CD14-positive monocyte (primary cell): Measurements from ENCODE around the gene TMEM37. TPM values are rescaled to one million over a fixed set of nuclear protein-coding genes. Genes with fewer than 3 reads are reported as not detected.

Experiments
- DNase-seq, 3 donors: peaks; one replicate each; pipeline ENCODE4 v3.0.0-alpha.2; 2011 to 2022
- H2AFZ ChIP-seq: 2 replicates; pipeline ENCODE4 v1.6.0; 2012; ENCODE audit warnings: mild to moderate bottlenecking, low read depth, low read length, inconsistent platforms; ENCODE audit not compliant: insufficient read depth, poor library complexity, severe bottlenecking
- H3K27ac ChIP-seq, 2 donors: 1 replicate in 1 of 2; 2 replicates in 1 of 2; pipeline ENCODE4 v1.5.1; 2012 to 2013; ENCODE audit warnings: low read length in 2 of 2, control low read depth in 1 of 2, inconsistent platforms in 1 of 2, low read depth in 1 of 2, mild to moderate bottlenecking in 1 of 2
- H3K27me3 ChIP-seq, 2 donors: one replicate each; pipeline versions ENCODE4 v1.6.0 to v1.6.1; 2011 to 2013; ENCODE audit warnings: low read length in 2 of 2; ENCODE audit not compliant: control insufficient read depth in 2 of 2, insufficient read depth in 2 of 2
- H3K36me3 ChIP-seq, 2 donors: replicated peaks in 1 of 2; 1 replicate in 1 of 2; 2 replicates in 1 of 2; pipeline versions ENCODE4 v1.5.1 to v1.6.1; 2012 to 2013; ENCODE audit warnings: low read length in 2 of 2, control low read depth in 1 of 2, inconsistent platforms in 1 of 2, mild to moderate bottlenecking in 1 of 2; ENCODE audit not compliant: insufficient read depth in 2 of 2, control insufficient read depth in 1 of 2
- H3K4me1 ChIP-seq, 2 donors: 1 replicate in 1 of 2; 2 replicates in 1 of 2; pipeline versions ENCODE4 v1.5.1 to v1.6.1; 2012 to 2013; ENCODE audit warnings: low read length in 2 of 2, control low read depth in 1 of 2, inconsistent platforms in 1 of 2, mild to moderate bottlenecking in 1 of 2, moderate library complexity in 1 of 2; ENCODE audit not compliant: insufficient read depth in 2 of 2, control insufficient read depth in 1 of 2
- H3K4me2 ChIP-seq: replicated peaks from 2 replicates; pipeline ENCODE3; 2012; ENCODE audit warnings: low read length, moderate library complexity, mild to moderate bottlenecking; ENCODE audit not compliant: poor library complexity, severe bottlenecking; ENCODE audit errors: extremely low read depth
- H3K4me3 ChIP-seq, 3 experiments: fragments of 200-600 bp in 1 of 3; sonication (generic) in 1 of 3; replicated peaks in 1 of 3; 1 replicate in 2 of 3; 2 replicates in 1 of 3; pipeline ENCODE4 v1.5.1; 2011 to 2013; ENCODE audit warnings: low read length in 3 of 3, mild to moderate bottlenecking in 3 of 3, control low read depth in 2 of 3, low read depth in 2 of 3, inconsistent platforms in 1 of 3, moderate library complexity in 1 of 3
- H3K79me2 ChIP-seq: 2 replicates; pipeline ENCODE4 v1.6.0; 2012; ENCODE audit warnings: mild to moderate bottlenecking, control low read depth, inconsistent platforms, low read length, moderate library complexity; ENCODE audit not compliant: insufficient read depth
- H3K9ac ChIP-seq: 2 replicates; pipeline ENCODE4 v1.6.0; 2017; ENCODE audit warnings: low read length, mild to moderate bottlenecking; ENCODE audit not compliant: insufficient read depth, poor library complexity, severe bottlenecking
- H3K9me3 ChIP-seq, 2 donors: replicated peaks in 1 of 2; 1 replicate in 1 of 2; 2 replicates in 1 of 2; pipeline versions ENCODE4 v1.5.1 to v1.6.1; 2012 to 2013; ENCODE audit warnings: low read length in 2 of 2, control low read depth in 1 of 2; ENCODE audit not compliant: control insufficient read depth in 1 of 2, insufficient read depth in 1 of 2
- H4K20me1 ChIP-seq: 2 replicates; pipeline ENCODE4 v1.6.0; 2012; ENCODE audit warnings: mild to moderate bottlenecking, low read length, control low read depth, moderate library complexity; ENCODE audit not compliant: insufficient read depth
- H3K27ac Mint-ChIP-seq, 7 donors: one replicate each; pipeline ENCODE4 v1.8.0; 2020; ENCODE audit warnings: mild to moderate bottlenecking in 7 of 7, mixed read lengths in 7 of 7, moderate library complexity in 6 of 7, inconsistent platforms in 2 of 7
- H3K27me3 Mint-ChIP-seq, 3 donors: one replicate each; pipeline ENCODE4 v1.8.0; 2021 to 2022; ENCODE audit warnings: low read depth in 3 of 3, mild to moderate bottlenecking in 3 of 3, mixed read lengths in 3 of 3, moderate library complexity in 3 of 3, inconsistent platforms in 1 of 3
- H3K36me3 Mint-ChIP-seq, 2 donors: one replicate each; pipeline ENCODE4 v1.8.0; 2020; ENCODE audit warnings: mixed read lengths in 2 of 2, inconsistent platforms in 1 of 2, mild to moderate bottlenecking in 1 of 2
- H3K4me1 Mint-ChIP-seq: one replicate; pipeline ENCODE4 v1.8.0; 2020; ENCODE audit warnings: mild to moderate bottlenecking, mixed read lengths
- H3K4me3 Mint-ChIP-seq, 2 donors: one replicate each; pipeline ENCODE4 v1.8.0; 2020; ENCODE audit warnings: mild to moderate bottlenecking in 2 of 2, mixed read lengths in 2 of 2, moderate library complexity in 1 of 2
- H3K9me3 Mint-ChIP-seq, 7 donors: one replicate each; pipeline ENCODE4 v1.8.0; 2020 to 2022; ENCODE audit warnings: mixed read lengths in 7 of 7, mild to moderate bottlenecking in 6 of 7, moderate library complexity in 6 of 7, inconsistent platforms in 2 of 7
- CTCF ChIP-seq: fragments of 200-600 bp; IDR thresholded peaks from one replicate; pipeline ENCODE4 v1.8.0; 2022; ENCODE audit warnings: antibody characterized with exemption, mild to moderate bottlenecking
- WGBS: methylation state at CpG from one replicate; pipeline ENCODE4 v1.1.5; 2013; ENCODE audit warnings: missing lambda C conversion rate; ENCODE audit not compliant: insufficient coverage; 5-methylcytosine and 5-hydroxymethylcytosine counted together
- intact Hi-C, 2 donors: fragments of 100-400 bp; cut with micrococcal nuclease; formaldehyde crosslinking; loops; one replicate each; pipeline versions ENCODE4 v1.15.0 to v1.15.1; 2023
- polyA plus RNA-seq, 3 donors: library from polyadenylated mRNA; depleted of rRNA in 1 of 3; unstranded in 2 of 3; stranded (reverse) in 1 of 3; fragments of 300-500 nt in 2 of 3; fragments of >200 nt in 1 of 3; fragmentation: Illumina TruSeq in 2 of 3; gene quantifications; 1 replicate in 2 of 3; 2 replicates in 1 of 3; pipeline ENCODE4 v1.2.3, GENCODE V29; 2012 to 2021

TMEM37 gene
- polyA plus RNA-seq, 3 donors: not detected

GRCh38 chr2:119405151-119405550, 26.5 kb upstream of the TMEM37 start:
- H3K9ac ChIP-seq: no peak overlapping the region
- no peak overlapping the region for H3K27ac ChIP-seq
- peaks cover 0 to 11% of the 10 kb centered on the region in 2 donors for H3K4me1 ChIP-seq
- no peaks in the 10 kb centered on the region for H3K36me3 Mint-ChIP-seq
- peaks cover 0 to 3% of the 10 kb centered on the region in 2 donors for H3K9me3 ChIP-seq
- H3K79me2 ChIP-seq: no peaks in the 10 kb centered on the region
- TF ChIP-seq CTCF: no peak
- peaks cover 0 to 5% (median 5%) of the 10 kb centered on the region in 3 donors for H3K27me3 Mint-ChIP-seq
- H3K4me3 Mint-ChIP-seq: no peak overlapping the region
- peaks cover 0 to 5% (median 2%) of the 10 kb centered on the region in 7 donors for H3K9me3 Mint-ChIP-seq
- peaks cover 10% of the 10 kb centered on the region for H3K4me1 Mint-ChIP-seq
- no peaks in the 10 kb centered on the region for H3K36me3 ChIP-seq
- no peak overlapping the region for H3K4me3 ChIP-seq
- no peak overlapping the region for H3K27ac Mint-ChIP-seq
- no CpG with 5 or more reads among the region's 2 CpGs for WGBS
- DNase-seq: no peak
- H4K20me1 ChIP-seq: no peaks in the 10 kb centered on the region
- H3K4me2 ChIP-seq: no peak overlapping the region
- intact Hi-C loops: no loop called here
- no peaks in the 10 kb centered on the region for H3K27me3 ChIP-seq
- no peak overlapping the region for H2AFZ ChIP-seq

DNA sequence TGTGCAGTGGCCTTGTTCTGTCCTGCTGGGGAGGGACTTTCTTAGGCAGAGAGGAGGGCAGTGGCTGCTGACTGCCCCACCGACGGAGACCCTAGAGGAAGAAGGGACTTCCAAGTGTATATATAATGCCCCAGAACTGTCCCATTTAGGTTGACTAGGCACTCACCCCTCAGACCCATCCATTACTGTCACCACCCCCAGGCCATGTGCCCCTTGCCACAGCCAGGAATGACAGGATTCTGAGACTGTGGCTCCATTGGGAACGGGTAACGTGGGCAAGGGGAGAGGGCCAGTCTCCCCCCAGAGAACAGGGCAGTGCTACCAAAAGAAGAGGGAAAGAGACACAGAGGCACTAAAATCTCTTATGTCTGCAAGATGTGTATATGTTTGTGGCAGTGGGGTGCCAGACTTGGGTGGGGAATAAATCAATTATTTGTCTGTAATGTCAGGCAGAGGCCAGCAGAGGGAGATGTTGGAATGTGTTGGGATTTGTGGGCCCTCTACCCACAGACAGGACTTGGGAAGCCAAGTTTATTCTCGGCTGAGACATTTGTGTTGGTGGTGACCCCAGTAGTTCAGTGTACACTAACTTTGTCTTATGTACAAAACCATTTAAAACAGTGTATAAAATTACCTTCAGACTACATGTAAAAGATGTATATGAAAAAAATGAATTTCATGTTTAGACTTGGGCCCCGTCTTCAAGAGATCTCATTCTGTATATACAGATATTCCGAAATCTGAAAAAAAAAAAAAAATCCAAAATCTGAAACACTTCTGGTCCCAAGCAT, 24.0 kb upstream of the TMEM37 start:
- Mint-ChIP-seq H3K27ac (no peak overlapping the region), H3K4me1 (peaks cover 6% of the 10 kb centered on the region), H3K9me3 (peaks cover 0 to 5% (median 2%) of the 10 kb centered on the region in 7 donors), H3K27me3 (peaks cover 4 to 9% (median 5%) of the 10 kb centered on the region in 3 donors), H3K4me3 (no peak overlapping the region), H3K36me3 (no peaks in the 10 kb centered on the region)
- Histone ChIP-seq H2AFZ (no peak overlapping the region), H3K9ac (no peak overlapping the region), H3K27ac (no peak overlapping the region), H3K9me3 (peaks cover 0 to 3% of the 10 kb centered on the region in 2 donors), H3K4me1 (peaks cover 0 to 6% of the 10 kb centered on the region in 2 donors), H3K27me3 (peaks cover 0 to 3% of the 10 kb centered on the region in 2 donors), H3K79me2 (no peaks in the 10 kb centered on the region), H3K4me3 (no peak overlapping the region), H3K4me2 (no peak overlapping the region), H4K20me1 (no peaks in the 10 kb centered on the region), H3K36me3 (no peaks in the 10 kb centered on the region)
- peak; percentile 13 to 42 (median 37) for DNase-seq
- intact Hi-C loops: no loop called here
- peak; percentile 81 for TF ChIP-seq CTCF
- WGBS: 100% methylated on average over 4 of the region's 7 CpGs
